NCI-H748 treated with DMSO at 0.1 percent for 48 hours (cell line): ENCODE results near the gene PTPRA.
"Not testable (repeated sequence)": the region's sequence is repeated elsewhere in the genome, so short reads cannot be mapped to it uniquely, and the experiment has no call there.

Source experiments
- DNase-seq: peaks from one replicate; lab custom pipeline; 2025; lab: John Stamatoyannopoulos, UW

The PTPRA gene

DNA sequence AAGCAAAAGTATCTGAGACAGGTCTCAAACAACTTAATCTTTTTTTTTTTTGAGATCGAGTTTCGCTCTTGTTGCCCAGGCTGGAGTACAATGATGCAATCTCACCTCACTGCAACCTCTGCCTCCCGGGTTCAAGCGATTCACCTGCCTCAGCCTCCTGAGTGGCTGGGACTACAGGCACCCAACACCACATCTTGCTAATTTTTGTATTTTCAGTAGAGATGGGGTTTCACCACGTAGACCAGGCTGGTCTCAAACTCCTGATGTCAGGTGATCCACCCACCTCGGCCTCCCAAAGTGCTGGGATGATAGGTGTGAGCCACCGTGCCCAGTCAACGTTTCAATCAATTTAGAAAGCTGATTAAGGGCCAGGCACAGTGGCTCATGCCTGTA is 200.0 kb downstream of the PTPRA start:
- not testable (repeated sequence) for DNase-seq

DNA sequence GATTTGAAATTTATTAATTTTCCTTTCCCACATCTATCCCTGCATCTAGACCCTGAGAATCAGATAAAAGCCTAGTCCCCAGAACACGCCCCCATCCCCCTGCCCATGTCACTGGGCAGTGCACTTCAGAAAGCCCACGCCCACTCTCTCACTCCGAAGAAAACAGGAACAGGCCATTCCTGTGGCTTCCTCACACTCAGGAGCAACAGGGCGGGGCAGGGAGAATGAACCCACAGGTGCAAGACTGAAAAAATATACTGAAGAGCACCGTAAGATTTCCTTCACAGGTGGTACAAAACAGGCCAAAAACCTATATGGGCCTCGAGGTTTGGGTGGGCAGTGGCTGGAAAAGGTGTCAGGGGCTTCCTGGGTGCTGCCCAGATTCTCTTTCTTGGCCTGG is 201.5 kb downstream of the PTPRA start:
- DNase-seq: no peak

- DNase-seq: not testable (repeated sequence)
Measured at GRCh38 chr20:3075315-3075714, 202.0 kb downstream of the PTPRA start.

- no peak for DNase-seq
Measured at GRCh38 chr20:3077618-3078134, 204.4 kb downstream of the PTPRA start.

DNA sequence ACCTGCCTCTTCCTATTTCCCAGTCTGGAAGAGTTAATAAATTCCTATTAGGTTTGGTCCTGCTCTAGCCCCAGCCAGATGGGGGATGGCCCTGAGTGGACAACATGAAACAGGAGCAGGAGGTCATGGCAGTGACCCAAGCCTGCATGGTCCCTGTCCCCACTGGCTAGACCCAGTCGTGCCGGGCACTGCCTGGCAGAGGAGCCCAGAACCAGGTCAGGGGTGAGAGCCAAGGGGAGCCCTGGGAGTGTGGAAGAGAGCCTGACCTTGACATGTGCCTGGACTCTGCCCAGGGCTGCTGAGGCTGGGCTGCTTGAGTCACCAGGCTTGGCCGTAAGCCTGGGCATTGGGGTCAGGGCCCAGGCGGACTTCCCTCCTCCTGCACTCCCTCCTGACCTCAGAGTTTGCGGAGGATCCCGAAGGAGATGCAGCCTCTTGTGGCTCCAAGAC is 207.7 kb downstream of the PTPRA start:
- no peak for DNase-seq

- DNase-seq: no peak
Measured at GRCh38 chr20:3081641-3082040, 208.4 kb downstream of the PTPRA start.

GRCh38 chr20:3082306-3082951 is 209.1 kb downstream of the PTPRA start:
- DNase-seq: no peak

GRCh38 chr20:3082955-3083952 is 210.0 kb downstream of the PTPRA start:
- no peak for DNase-seq

GRCh38 chr20:3084283-3084985 is 211.2 kb downstream of the PTPRA start, which contains the start of gene AVP:
Gene AVP, minus strand, starts transcription at chr20:3084724. Its CDS starts 50 bp downstream, at chr20:3084674.
- DNase-seq: no peak

DNA sequence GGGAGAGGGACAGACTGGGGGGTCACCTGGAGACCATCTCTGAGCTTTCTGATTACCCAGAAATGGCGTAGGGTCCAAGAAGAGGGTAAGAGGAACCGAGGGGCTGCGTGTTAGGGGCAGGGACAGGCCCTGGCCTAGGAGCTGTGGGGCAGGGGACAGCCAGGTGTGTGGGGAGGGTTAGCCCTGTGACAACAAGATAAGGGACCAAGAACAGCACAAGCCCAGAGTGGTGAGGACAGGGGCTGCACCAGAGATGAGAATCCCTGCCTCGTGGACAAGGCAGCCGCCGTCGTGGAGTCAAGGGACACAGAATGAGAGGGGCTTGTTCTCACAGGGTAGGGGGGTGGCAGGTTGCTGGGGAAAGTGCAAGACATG is 211.7 kb downstream of the PTPRA start:
- no peak for DNase-seq

DNA sequence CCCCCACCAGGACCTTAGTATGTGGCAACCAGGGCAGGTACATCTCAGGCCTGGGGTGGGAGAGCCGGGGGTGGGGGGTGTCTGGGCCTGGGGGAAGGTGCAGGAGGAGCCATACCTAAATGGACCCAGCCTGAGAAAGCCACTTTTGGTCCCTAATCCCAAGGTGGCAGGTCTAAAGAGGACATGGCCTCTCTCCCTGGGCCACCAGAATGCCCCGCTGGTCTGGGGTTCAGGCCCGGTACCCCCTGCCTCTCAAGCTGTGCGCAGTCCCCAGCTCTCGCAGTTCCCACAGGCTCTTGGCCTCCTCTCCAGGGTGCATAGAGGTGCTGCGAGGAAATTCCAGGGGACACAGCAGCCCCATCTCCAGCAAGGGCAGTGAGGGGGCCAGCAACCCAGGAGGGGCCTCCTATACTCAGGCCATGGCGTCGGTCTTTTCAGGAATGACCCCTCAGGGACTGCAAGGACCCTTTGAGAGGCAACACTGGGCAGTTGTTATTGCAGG is 212.3 kb downstream of the PTPRA start:
- no peak for DNase-seq

DNA sequence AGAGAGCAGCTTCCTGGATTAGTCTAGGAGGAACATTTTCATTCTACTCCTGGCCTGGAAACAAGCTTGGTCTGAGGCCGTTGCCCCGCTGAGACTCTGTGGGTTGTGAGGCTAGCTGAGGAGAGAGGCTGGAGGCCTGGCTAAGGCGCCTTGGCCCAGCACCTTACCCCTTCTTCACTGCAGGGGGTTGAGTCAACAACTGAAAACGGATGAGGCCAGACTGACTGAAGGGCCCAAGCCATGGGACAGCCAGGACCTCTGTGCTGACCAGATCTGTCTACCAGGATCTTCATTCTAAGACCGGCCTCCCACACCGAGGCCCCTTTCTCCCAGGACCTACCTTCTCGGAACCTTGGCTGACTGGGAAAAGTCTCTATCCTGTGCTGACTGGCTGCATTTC is 214.8 kb downstream of the PTPRA start:
- DNase-seq: no peak
